Ovary (tissue), 3 donors: ENCODE results near the gene TANK.

Experiments
- EP300 ChIP-seq: sonication (generic); formaldehyde crosslinking; IDR thresholded peaks from one replicate; pipeline ENCODE4 v1.6.1; 2017; ENCODE audit warnings: antibody characterized with exemption
- POLR2A ChIP-seq: fragments of 450-650 bp; IDR thresholded peaks from one replicate; pipeline ENCODE4 v1.6.1; 2017; ENCODE audit warnings: antibody characterized with exemption, mild to moderate bottlenecking, moderate library complexity
- TF ChIP-seq, protein P1 (sequence below), 3 donors: fragments of 450-650 bp in 2 of 3; fragments of 200-600 bp in 1 of 3; IDR thresholded peaks; one replicate each; pipeline versions ENCODE4 v1.5.1 to v1.8.0; 2016 to 2022; ENCODE audit warnings: antibody characterized with exemption in 3 of 3, mild to moderate bottlenecking in 1 of 3
- donor health status: DM: no; HTN: no; CAD: no.

DNA sequence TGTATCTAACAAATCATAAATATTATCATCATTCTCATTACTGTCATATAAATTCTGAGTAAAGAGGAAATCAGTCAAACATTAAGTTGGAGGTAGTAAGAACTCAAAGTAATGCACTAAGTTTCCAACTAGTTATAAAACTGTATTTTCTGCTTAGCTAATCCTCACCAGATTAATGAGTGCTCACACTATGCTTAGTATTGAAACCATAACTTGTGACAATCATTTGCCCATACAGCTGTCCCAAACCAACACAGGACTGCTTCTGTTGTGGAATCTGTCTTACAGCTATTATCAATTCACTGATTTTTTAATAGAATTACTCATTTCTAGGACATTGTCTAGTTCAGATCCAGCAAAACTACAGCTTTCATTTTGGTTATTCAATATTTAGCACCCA is 41.5 kb upstream of the TANK start:
- TF ChIP-seq, protein P1, sequence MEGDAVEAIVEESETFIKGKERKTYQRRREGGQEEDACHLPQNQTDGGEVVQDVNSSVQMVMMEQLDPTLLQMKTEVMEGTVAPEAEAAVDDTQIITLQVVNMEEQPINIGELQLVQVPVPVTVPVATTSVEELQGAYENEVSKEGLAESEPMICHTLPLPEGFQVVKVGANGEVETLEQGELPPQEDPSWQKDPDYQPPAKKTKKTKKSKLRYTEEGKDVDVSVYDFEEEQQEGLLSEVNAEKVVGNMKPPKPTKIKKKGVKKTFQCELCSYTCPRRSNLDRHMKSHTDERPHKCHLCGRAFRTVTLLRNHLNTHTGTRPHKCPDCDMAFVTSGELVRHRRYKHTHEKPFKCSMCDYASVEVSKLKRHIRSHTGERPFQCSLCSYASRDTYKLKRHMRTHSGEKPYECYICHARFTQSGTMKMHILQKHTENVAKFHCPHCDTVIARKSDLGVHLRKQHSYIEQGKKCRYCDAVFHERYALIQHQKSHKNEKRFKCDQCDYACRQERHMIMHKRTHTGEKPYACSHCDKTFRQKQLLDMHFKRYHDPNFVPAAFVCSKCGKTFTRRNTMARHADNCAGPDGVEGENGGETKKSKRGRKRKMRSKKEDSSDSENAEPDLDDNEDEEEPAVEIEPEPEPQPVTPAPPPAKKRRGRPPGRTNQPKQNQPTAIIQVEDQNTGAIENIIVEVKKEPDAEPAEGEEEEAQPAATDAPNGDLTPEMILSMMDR (IDR thresholded peaks at IDR 0.05): no peak
- TF ChIP-seq POLR2A (no peak), EP300 (no peak)
